ENCODE measurements around the gene ZNF564. TPM values are rescaled to one million over a fixed set of nuclear protein-coding genes. Genes with fewer than 3 reads are reported as not detected.

The ZNF564 gene
- total RNA-seq, 4 donors from 2014 or later, result 12.0 to 20.6 (median 14.7) TPM

DNA sequence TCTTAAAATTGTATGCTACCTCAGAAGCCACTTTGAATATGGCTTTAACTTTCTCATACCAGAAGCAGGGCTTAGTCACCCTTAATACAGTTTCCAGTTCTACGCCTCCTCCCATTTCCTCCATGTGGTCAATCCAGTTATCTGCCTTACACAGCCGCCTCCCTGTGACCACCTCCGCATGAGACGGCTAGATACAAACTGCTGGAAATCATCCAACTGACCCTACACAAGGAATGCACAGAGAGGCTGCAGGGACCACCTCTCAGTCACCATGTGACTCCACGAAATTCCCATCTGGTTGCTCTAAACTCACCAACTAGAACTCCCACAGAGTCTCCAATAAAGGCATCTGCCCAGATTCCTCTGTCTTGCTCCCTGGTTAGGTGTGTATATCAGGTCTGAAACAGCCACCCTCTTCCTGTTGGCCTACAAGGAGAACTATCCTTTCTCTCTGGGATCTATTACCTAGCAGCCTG lies 6.8 kb downstream of the ZNF564 start:
- Histone ChIP-seq H3K9me3 (peaks cover 0 to 36% (median 0%) of the 10 kb centered on the region in 4 donors), H3K4me1 (peaks cover 0 to 17% (median 5%) of the 10 kb centered on the region in 4 donors), H3K27ac (no peak overlapping the region), H3K36me3 (peaks cover 0 to 85% (median 4%) of the 10 kb centered on the region in 3 donors), H3K27me3 (no peaks in the 10 kb centered on the region), H3K4me3 (no peak overlapping the region)
- DNase-seq (ENCODE audit: low spot score in 2 of 2), result no peak
- WGBS, 2 donors, result 60 to 73% methylated on average over 5 of the region's 5 CpGs
- TF ChIP-seq EP300 (IDR thresholded peaks at IDR 0.05) (no peak), POLR2A (IDR thresholded peaks at IDR 0.05) (no peak)
- TF ChIP-seq, protein P1, sequence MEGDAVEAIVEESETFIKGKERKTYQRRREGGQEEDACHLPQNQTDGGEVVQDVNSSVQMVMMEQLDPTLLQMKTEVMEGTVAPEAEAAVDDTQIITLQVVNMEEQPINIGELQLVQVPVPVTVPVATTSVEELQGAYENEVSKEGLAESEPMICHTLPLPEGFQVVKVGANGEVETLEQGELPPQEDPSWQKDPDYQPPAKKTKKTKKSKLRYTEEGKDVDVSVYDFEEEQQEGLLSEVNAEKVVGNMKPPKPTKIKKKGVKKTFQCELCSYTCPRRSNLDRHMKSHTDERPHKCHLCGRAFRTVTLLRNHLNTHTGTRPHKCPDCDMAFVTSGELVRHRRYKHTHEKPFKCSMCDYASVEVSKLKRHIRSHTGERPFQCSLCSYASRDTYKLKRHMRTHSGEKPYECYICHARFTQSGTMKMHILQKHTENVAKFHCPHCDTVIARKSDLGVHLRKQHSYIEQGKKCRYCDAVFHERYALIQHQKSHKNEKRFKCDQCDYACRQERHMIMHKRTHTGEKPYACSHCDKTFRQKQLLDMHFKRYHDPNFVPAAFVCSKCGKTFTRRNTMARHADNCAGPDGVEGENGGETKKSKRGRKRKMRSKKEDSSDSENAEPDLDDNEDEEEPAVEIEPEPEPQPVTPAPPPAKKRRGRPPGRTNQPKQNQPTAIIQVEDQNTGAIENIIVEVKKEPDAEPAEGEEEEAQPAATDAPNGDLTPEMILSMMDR (IDR thresholded peaks at IDR 0.05), result no peak

DNA sequence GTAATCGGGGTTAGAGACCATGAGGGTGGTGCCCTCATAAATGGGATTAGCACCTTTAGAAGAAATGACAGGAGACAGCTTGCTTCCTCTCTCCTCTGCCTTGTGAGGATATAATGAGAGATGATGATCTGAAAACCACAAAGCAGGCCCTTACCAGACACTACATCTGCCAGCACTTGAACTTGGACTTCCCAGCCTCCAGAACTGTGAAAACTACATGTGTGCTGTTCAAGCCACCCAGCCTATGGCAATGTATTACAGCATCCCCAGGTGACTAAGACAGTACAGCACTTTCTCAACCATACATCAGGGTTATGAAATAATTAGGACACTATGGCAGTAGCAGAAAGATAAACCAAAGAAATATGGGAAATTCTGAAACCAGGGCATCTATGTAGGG lies 7.4 kb downstream of the ZNF564 start:
- DNase-seq (ENCODE audit: low spot score in 2 of 2), result no peak
- peaks cover 0 to 11% (median 0%) of the 10 kb centered on the region in 4 donors for H3K4me1 ChIP-seq
- WGBS, 2 donors, result 93 to 100% methylated on average over 1 of the region's 1 CpG

DNA sequence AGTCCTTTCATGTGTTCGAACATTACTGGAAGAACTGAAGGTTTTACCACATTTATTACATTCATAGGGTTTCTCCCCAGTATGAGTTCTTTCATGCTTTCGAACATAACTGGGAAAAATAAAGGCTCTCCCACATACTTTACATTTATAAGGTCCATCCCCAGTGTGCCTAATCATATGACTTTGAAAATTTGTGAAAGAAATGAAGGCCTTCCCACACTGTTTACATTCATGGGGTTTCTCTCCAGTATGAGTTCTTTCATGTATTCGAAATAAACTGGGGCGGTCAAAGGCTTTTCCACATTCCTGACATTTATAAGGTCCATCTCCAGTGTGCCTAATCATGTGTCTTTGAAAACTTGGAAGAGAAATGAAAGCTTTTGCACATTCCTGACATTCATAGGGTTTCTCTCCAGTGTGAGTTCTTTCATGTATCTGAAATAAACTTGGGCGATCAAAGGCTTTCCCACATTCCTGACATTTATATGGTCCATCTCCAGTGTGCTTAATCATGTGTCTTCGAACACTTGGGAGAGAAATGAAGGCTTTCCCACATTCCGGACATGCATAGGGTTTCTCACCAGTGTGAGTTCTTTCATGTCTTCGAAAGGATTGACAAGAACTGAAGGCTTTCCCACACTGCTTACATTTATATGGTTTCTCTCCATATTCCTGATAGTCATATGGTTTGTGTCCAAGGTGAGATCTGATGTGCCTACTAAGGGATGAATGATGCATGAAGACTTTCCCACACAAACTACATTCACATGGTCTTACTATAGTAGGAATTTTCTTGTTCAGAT lies 24.0 kb downstream of the ZNF564 start:
- Histone ChIP-seq H3K27me3 (no peaks in the 10 kb centered on the region), H3K36me3 (peaks cover 18 to 99% (median 50%) of the 10 kb centered on the region in 3 donors), H3K9me3 (peaks cover 8 to 99% (median 70%) of the 10 kb centered on the region in 4 donors), H3K4me1 (no peaks in the 10 kb centered on the region), H3K4me3 (no peak overlapping the region), H3K27ac (no peak overlapping the region)
- no peak for DNase-seq (ENCODE audit: low spot score in 2 of 2)
- 97 to 98% methylated on average over 8 of the region's 8 CpGs for WGBS, 2 donors
- no peak for TF ChIP-seq EP300 (IDR thresholded peaks at IDR 0.05)
- TF ChIP-seq POLR2A (IDR thresholded peaks at IDR 0.05), result no peak
- TF ChIP-seq, protein P1 (IDR thresholded peaks at IDR 0.05), result no peak

More for the DNA sequence above, 7.4 kb downstream of the ZNF564 start:
- H3K4me3 ChIP-seq, result no peak overlapping the region
- no peaks in the 10 kb centered on the region for H3K27me3 ChIP-seq
- peaks cover 0 to 41% (median under 1%) of the 10 kb centered on the region in 4 donors for H3K9me3 ChIP-seq
- H3K36me3 ChIP-seq, result peaks cover 0 to 91% (median 4%) of the 10 kb centered on the region in 3 donors
- TF ChIP-seq POLR2A (IDR thresholded peaks at IDR 0.05) (no peak), EP300 (IDR thresholded peaks at IDR 0.05) (no peak)
- TF ChIP-seq, protein P1 (IDR thresholded peaks at IDR 0.05), result no peak
- H3K27ac ChIP-seq, result no peak overlapping the region

DNA sequence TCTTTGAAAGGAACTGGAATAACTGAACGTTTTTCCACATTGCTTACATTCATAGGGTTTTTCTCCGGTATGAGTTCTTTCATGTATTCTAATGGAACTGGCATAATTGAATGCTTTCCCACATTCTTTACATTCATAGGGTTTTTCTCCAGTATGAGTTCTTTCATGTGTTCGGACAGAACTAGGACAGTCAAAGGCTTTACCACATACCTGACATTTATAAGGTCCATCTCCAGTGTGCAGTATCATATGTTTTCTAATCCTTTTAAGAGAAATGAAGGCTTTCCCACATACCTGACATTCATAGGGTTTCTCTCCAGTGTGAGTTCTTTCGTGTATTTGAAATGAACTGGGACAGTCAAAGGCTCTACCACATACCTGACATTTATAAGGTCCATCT lies 24.7 kb downstream of the ZNF564 start:
- Histone ChIP-seq H3K4me1 (no peaks in the 10 kb centered on the region), H3K9me3 (peaks cover 8 to 100% (median 71%) of the 10 kb centered on the region in 4 donors), H3K27me3 (no peaks in the 10 kb centered on the region), H3K27ac (no peak overlapping the region), H3K36me3 (peaks cover 18 to 100% (median 50%) of the 10 kb centered on the region in 3 donors), H3K4me3 (no peak overlapping the region)
- 93 to 97% methylated on average over 4 of the region's 4 CpGs for WGBS, 2 donors
- DNase-seq (ENCODE audit: low spot score in 2 of 2), result no peak
- no peak for TF ChIP-seq POLR2A (IDR thresholded peaks at IDR 0.05)
- TF ChIP-seq EP300 (IDR thresholded peaks at IDR 0.05), result no peak
- TF ChIP-seq, protein P1 (IDR thresholded peaks at IDR 0.05), result no peak

DNA sequence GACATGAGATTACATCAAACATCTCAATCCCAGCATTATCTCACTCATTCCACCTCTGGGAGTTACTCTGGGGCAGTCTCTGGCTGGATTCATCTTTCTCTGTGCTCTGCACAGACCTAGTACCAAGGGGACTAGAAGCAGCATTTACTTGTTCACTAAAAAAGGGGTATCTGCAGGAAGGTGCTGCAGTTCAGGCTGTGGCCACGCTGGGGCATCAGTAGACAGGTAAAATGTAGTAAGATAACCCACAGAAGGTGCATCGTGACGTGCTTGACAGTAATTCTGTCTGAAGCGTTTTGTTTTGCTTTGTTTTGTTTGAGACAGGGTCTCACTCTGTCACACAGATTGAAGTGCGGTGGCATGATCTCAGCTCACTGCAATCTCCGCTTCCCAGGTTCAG lies 29.3 kb downstream of the ZNF564 start:
- no peak for DNase-seq (ENCODE audit: low spot score in 2 of 2)
- TF ChIP-seq EP300 (IDR thresholded peaks at IDR 0.05), result no peak
- TF ChIP-seq, protein P1 (IDR thresholded peaks at IDR 0.05), result no peak
- TF ChIP-seq POLR2A (IDR thresholded peaks at IDR 0.05), result no peak
- peaks cover 10 to 100% (median 65%) of the 10 kb centered on the region in 4 donors for H3K9me3 ChIP-seq
- no peaks in the 10 kb centered on the region for H3K27me3 ChIP-seq
- WGBS, 2 donors, result 61 to 69% methylated on average over 6 of the region's 6 CpGs
- no peak overlapping the region for H3K27ac ChIP-seq
- H3K36me3 ChIP-seq, result peaks cover 10 to 89% (median 23%) of the 10 kb centered on the region in 3 donors
- H3K4me3 ChIP-seq, result no peak overlapping the region
- H3K4me1 ChIP-seq, result no peaks in the 10 kb centered on the region

Data from tibial nerve (tissue), 4 donors.